GM12801 (cell line): Measurements from ENCODE around the gene ADCY3.

Experiments
- CTCF ChIP-seq: IDR thresholded peaks from one replicate; pipeline ENCODE4 v1.5.1; 2011; ENCODE audit warnings: control low read depth; ENCODE audit not compliant: insufficient read length; ENCODE audit errors: extremely low read depth

ADCY3 gene

GRCh38 chr2:24955232-24955631 is 35.2 kb upstream of the ADCY3 start:
- TF ChIP-seq CTCF, result no peak

GRCh38 chr2:24950102-24950501 is 30.1 kb upstream of the ADCY3 start:
- TF ChIP-seq CTCF, result no peak

GRCh38 chr2:24948506-24948905 is 28.5 kb upstream of the ADCY3 start:
- no peak for TF ChIP-seq CTCF

GRCh38 chr2:24947561-24948157 is 27.6 kb upstream of the ADCY3 start:
- no peak for TF ChIP-seq CTCF

GRCh38 chr2:24945907-24946306 is 25.9 kb upstream of the ADCY3 start:
- no peak for TF ChIP-seq CTCF

- no peak for TF ChIP-seq CTCF
These were observed 23.5 kb upstream of the ADCY3 start for GRCh38 chr2:24943427-24944053.

- no peak for TF ChIP-seq CTCF
These were observed 19.3 kb upstream of the ADCY3 start for GRCh38 chr2:24939353-24939752.

- no peak for TF ChIP-seq CTCF
These were observed 17.2 kb upstream of the ADCY3 start for GRCh38 chr2:24937236-24937635.
